HG02588 (cell line): Measurements from ENCODE around the gene APOD.

Experiments used
- ATAC-seq: cut with Tn5 transposase; IDR thresholded peaks from one replicate; pipeline ENCODE4 v1.9.1; 2021; ENCODE audit warnings: mild to moderate bottlenecking, moderate library complexity; ENCODE audit not compliant: unreplicated experiment

Gene APOD

DNA sequence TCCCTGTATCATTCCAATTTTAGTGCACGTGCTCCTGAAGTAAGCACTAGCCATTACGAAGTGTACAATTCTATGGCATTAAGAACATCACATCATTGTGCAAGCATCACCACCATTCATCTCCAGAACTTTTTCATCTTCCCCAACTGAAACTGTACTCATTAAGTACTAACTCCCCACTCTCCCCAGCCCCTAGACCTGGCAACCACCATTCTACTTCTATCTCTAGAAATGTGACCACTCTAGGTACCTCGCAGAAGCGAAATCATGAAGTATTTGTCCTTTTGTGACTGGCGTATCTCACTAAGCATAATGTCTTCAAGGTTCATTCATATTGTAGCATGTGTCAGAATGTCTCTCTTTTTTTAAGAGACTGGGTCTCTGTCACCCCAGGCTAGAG lies 52.1 kb downstream of the APOD start:
- no peak for ATAC-seq

DNA sequence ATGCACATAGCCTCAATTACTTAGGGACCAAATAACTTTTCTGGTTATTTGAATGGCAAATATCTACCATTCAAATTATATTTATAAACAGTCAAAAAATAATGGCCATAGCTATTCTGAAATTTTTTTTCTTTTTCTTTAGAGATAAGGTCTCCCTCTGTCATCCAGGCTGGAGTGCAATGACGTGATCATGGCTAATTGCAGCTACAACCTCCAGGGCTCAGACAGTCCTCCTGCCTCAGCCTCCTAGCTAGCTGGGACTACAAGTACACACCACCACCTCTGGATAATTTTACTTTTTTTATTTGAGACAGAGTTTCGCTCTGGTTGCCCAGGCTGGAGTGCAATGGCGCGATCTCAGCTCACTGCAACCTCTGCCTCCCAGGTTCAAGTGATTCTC lies 57.2 kb downstream of the APOD start:
- no peak for ATAC-seq

DNA sequence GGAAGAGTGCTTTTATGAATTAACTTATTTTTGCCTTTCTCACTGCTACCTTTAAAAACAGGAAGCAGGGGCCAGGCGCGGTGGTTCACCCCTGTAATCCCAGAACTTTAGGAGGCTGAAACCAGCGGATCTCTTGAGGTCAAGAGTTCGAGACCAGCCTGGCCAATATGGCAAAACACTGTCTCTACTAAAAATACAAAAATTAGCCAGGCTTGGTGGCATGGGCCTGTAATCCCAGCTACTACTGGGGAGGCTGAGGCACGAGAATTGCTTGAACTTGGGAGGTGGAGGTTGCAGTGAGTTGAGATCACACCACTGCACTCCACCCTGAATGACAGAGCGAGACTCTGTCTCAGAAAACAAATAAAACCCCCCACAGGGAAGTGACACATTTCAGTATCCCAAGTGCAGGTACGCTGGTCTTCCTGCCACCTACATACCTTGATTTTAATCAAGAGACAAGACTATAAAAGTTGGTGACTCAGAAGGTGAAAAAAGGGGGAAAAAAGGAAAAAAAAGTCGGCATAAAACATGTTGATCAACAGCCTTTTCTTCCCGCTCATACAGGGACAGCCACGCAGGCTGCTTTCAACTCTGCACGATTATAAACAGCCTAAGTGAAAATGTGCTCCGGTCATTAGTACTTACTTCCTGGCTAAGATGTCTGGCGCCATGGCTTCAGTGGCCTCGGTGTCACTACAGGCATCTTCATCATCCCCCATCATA lies 59.4 kb downstream of the APOD start:
- no peak for ATAC-seq

DNA sequence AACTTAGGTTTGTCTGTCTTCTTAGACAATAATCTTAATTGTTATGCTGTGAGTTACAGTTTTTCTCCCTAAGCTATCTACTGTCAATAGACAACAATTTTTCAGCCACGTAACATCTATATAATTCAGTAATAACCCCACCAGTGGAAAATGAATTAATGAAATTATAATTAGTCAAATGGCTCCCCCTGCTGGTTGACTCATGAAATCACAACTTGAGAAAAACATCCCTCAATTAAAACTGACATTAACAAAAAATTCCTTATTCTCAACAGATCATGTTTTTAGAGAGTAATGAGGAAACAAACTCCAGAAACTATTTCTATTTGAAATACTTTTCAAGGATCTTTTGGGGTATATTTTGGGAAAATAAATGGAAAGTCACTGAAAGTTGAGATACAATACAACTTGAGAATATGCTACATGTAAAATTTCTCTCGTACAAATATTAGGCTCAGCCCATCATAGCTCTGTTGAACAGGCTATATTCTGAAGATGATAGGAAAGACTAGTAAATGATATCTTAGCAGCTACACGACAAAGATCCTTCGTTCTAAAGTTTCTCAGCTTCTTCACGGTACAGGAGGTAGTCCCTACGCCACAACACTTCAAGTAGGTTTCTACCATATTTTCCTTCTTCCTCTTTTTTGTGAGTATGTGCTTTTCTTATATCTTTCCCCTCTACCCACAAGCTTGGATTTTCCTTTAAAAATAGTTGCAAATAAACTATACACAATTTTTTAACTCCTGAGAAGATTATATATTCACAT lies 61.3 kb downstream of the APOD start:
- ATAC-seq: no peak
